Lung microvascular endothelial cell (primary cell): ENCODE measurements around the gene E2F4. TPM values are rescaled to one million over a fixed set of nuclear protein-coding genes. Genes with fewer than 3 reads are reported as not detected.

ENCODE experiments used
- DNase-seq, 2 donors: peaks; one replicate each; pipeline versions ENCODE4 v3.0.0 to v3.0.0-alpha.2; 2010; ENCODE audit warnings: low read depth in 2 of 2
- total RNA-seq: library from RNA; depleted of rRNA; stranded (reverse); fragments of >200 nt; gene quantifications from 2 replicates; pipeline ENCODE4 v1.2.1, GENCODE V29; 2014

Gene E2F4
- total RNA-seq, 1 donor from 2014 or later, result 60.3 TPM

DNA sequence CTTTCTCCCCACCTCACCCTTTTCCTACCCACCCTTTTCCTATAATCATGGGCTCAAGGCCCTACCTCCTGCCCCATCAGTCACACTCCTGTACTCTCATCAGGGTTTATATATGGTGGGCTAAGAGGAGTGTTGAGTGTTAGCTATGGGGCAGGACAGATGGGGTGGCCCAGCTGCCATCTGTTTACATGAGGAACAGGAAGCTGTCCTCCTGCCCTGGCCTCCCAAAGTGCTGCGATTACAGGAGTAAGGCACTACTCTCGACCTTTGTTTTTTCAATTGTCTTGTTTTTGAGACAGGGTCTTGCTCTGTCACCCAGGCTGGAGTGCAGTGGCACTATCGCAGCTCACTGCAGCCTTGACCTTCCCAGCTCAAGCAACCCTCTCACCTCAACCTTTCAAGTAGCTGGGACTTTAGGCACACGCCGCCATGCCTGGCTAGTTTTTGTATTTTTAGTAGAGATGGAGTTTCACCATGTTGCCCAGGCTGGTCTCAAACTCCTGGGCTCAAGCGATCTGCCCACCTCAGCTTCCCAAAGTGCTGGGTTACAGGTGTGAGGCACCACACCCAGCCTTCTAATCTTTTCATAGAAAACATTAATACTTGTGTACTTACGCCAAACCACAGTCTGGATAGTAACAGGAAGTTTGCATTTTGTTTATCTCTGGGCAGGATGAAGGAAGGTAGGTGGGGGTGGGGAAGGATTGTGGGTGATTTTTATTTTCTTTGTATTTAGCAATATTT is 33.9 kb upstream of the E2F4 start:
- DNase-seq, result no peak

- DNase-seq, result peak in 1 of 2 donors; percentile 42
Measured at GRCh38 chr16:67158637-67159600, 33.0 kb upstream of the E2F4 start.

DNA sequence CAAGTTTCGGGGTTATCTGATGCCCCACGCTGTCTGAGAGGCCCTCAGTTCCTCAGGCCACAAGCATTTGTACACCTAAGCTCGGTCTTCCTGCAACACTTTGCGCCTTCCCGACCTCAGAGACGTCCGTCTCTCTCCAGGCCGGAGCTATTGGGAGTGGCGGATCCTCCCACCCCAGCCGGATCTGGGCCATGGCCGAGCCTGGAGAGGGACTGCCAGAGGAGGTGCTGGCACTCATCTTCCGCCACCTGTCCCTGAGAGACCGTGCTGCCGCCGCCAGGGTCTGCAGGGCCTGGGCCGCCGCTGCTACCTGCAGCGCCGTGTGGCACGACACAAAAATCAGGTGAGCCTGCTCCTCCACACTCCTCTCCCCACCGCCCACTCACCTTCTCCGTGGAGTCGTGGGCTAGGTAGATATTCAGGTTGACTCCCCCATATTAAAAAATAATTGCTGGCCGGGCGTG is 30.3 kb upstream of the E2F4 start:
- no peak for DNase-seq

- no peak for DNase-seq
Measured at GRCh38 chr16:67162506-67163163, 29.3 kb upstream of the E2F4 start.

DNA sequence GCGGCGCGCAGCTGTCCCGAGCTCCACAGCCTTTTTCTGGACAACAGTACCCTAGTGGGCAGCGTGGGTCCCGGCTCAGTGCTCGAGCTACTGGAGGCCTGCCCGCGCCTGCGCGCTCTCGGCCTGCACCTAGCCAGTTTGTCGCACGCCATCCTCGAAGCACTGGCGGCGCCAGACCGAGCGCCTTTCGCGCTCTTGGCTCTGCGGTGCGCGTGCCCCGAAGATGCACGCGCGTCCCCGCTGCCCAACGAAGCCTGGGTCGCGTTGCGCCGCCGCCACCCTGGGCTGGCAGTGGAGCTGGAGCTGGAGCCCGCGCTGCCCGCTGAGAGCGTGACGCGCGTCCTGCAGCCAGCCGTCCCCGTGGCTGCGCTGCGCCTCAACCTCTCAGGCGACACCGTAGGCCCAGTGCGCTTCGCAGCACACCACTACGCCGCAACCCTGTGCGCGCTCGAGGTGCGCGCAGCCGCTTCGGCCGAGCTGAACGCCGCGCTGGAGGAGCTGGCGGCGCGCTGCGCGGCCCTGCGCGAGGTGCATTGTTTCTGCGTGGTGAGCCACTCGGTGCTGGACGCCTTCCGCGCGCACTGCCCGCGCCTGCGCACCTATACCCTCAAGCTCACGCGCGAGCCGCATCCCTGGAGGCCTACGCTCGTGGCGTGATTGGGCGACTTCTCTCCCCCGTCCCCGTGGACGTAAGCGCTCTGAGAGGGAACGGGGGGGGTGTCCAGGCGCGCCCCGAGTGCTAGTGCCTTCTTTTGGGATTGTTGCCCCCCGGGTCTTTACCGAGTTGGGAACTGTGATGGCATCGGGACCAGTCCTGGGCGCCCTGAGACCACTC is 28.6 kb upstream of the E2F4 start:
- peak; percentile 62 to 73 for DNase-seq

DNA sequence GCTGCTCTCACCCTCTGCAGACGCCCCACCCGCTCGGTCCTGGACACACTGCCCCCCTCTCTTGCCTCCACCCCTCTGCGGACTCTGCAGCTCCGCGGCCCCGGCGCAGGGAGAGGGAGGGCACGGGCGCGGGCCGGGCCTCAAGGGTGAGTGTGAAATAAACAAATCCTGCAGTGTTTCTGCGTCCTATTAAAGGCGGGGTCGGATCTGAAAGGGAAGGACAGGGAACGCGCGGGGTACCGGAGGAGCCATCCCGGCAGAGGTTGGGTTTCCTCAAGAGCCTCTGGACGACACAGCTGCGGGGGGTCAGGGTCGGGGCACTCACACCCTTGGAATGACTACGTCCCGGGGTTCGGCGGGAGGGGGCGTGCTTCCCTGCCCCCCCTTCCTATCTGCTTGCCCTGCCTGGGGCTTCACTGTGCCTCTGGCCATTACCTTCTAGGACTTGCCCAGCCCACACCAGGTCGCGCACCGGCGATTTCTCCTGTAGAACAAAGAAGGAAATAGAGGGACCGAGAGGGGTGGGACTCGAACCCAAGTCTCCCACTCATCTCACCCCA is 27.9 kb upstream of the E2F4 start:
- no peak for DNase-seq

DNA sequence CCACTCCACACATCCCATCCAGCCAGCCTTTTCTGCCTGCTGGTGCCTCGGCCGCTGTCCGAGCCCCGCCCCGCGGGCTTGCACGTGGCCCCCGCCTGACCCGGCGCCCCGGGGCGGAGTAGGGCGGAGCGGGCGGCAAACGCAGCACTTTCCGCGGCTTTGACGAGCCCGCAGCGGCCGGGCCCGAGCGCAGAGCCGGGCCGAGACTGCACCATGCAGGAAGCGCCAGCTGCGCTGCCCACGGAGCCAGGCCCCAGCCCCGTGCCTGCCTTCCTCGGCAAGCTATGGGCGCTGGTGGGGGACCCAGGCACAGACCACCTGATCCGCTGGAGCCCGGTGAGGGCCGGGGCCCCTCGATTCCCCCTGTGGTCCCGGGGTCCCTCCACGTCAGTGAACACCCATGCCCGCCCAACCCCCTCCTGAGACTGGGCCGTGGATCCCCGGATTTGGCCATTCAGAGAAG is 27.3 kb upstream of the E2F4 start, which contains the start of gene HSF4:
Gene HSF4, plus strand, starts transcription at position 147 of the 463 bp plus-strand sequence. Its CDS starts 67 bp downstream, at position 214.
- peak in 1 of 2 donors; percentile 20 for DNase-seq

DNA sequence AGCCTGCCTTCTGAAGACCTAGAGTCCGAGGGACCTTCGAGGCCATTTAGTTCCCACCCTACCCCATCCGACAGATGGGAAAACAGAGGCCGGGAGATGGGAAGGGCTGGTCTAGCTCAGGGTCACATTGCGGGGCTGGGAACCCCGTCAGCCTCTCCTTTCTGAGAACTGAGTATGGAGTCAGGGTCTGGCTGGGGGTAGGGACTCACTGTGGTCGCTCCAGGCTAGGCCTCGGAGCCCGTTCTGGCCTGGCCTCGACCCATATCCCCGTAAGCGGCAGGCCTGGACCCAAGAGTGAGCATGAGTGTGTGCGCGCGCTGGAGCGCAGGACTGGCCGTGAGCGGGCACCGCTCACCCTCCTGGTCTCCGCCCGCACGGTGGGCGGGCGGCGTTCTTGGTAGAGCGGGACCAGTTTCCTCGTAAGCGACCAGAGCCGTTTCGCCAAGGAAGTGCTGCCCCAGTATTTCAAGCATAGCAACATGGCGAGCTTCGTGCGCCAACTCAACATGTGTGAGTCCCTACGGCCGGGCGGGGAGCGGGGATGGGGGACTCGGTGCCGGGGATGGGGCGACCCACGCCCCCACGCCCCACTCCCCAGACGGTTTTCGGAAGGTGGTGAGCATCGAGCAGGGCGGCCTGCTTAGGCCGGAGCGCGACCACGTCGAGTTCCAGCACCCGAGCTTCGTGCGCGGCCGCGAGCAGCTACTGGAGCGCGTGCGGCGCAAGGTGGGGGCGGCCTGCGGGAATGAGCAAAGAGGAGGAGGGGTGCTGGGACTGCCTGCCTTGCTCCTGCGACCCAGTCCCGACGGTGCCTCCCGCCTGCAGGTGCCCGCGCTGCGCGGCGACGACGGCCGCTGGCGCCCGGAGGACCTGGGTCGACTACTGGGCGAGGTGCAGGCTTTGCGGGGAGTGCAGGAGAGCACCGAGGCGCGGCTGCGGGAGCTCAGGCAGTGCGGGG is 26.6 kb upstream of the E2F4 start:
- no peak for DNase-seq

- no peak for DNase-seq
Measured at GRCh38 chr16:67166110-67166547, 25.8 kb upstream of the E2F4 start.

DNA sequence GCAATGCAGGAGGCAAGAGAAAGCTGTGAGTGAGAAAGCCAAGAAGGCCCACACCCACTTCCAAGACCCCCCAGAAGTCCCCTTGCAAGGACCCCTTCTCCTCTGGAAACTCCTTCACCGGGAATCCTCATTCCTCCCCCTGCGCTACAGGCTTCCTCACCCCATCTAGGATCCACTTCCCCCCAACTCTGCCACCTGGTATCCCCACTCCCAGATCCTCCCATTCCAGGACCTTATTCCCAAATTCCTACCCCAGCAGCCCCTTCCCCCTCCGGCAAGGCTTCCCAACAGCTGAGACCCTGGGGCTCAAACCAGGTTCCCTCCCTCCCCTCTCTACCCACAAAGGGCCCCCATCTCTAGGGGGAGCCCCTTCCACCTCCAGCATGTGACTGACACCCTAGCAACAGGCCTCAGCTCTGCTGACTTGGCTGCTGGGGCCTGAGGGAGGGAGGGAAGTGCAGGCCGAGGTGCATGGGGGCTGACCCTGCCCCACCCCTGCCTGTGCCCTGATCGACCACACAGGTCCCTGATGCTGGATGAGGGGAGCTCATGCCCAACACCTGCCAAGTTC is 25.3 kb upstream of the E2F4 start:
- DNase-seq, result no peak

- DNase-seq, result no peak
Measured at GRCh38 chr16:67167588-67167987, 24.4 kb upstream of the E2F4 start.

- DNase-seq, result no peak
Measured at GRCh38 chr16:67169011-67169451, 22.9 kb upstream of the E2F4 start.

DNA sequence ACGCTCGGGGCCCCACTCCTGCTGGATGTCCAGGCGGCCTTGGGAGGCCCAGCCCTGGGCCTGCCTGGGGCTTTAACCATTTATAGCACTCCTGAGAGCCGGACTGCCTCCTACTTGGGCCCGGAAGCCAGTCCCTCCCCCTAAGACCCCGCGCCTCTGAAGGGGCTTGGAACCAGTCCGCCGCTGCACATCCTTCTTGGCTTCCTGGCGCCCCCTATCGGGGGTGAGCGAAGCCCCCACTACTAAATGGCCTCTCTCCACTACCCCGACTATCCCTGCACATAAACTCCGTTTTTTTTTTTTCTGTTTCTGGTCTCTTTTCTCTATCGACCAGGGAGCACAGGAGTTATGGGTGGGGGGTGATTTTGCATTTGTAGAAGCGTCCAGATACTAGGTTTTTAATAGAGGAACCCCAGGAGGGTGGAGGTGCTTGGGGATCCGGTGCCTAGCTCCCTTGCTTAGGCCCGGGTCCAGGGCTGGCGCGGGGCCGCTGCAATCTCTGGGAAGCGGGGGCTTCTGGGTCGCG is 22.2 kb upstream of the E2F4 start:
- peak; percentile 31 to 49 for DNase-seq

- DNase-seq, result peak; percentile 80 to 87
Measured at GRCh38 chr16:67170168-67170948, 21.6 kb upstream of the E2F4 start, which contains the start of gene NOL3. Gene NOL3 (plus strand): TSS chr16:67170538.

DNA sequence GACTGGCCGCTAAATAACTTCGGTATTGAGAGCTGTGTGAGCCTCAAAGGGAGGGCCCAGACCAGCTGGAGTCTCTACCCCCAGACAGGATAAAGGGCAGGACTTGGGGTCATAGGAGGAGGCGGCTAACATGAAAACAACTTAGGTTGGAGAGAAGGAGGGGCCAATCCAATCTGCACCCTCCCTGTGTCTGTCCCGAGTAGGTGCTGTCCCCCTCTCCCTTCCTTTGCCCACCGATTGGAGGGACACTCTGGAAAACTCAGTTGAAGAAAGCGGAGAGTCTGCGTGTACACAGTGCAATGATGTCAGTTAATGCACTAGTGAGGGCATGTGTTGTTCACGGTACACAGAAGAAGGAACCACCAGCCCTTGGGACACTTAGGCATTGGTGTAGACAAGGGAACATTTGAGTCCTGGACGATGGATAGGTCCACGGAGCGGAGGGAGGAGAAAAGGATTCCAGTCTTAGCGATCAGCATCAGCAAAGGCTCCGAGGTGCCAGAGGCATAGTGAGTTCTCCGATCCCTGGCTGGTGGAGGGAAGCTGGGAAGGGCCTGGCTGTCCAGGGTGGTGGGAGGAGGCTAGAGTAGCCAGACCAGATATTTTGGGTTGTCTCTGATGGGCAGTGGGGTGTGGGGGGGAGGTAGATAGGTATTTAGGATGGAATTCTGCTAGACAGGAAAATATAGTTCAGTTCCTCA is 20.9 kb upstream of the E2F4 start:
- no peak for DNase-seq

DNA sequence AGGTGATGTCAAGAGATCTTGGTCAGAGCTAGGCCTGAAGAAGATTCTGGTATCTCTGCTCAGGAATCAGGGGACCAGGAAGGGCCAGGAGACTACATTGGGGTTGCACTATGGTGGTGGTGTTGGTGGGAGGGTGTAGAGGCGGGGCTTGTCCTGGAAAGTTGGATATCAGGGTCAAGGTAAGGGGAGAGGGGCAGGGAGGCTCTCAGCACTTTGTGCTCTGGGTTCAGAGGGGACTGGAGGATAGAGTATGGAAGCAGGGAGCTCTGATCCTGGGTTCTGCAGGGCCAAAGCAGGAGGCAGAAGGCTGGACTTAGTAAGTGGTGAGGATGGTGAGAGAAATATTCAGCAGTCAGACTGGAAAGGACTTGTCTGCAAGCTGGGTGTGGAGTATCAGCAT is 18.6 kb upstream of the E2F4 start:
- DNase-seq, result no peak
